ENCODE data around the gene ZBTB9.

- no peak for TF ChIP-seq CTCF (IDR thresholded peaks at IDR 0.05)
- no peak for TF ChIP-seq YY1 (IDR thresholded peaks at IDR 0.05; ENCODE audit: low read depth)
- TF ChIP-seq GABPA (IDR thresholded peaks at IDR 0.05; ENCODE audit: low read depth) = no peak
- TF ChIP-seq MAX (IDR thresholded peaks at IDR 0.05; ENCODE audit: low read depth) = no peak
- no peak for TF ChIP-seq RAD21 (IDR thresholded peaks at IDR 0.05; ENCODE audit: low read length)
- no peak for TF ChIP-seq SMC3 (IDR thresholded peaks at IDR 0.05; ENCODE audit: low read depth, low read length)
These were observed 30.6 kb upstream of the ZBTB9 start for GRCh38 chr6:33423777-33424176.
